GM19025 (cell line): ENCODE measurements around the gene RAB30.

ENCODE experiments used
- ATAC-seq: cut with Tn5 transposase; IDR thresholded peaks from one replicate; pipeline ENCODE4 v1.9.1; 2021; ENCODE audit warnings: mild to moderate bottlenecking, low read depth, moderate library complexity; ENCODE audit not compliant: unreplicated experiment

RAB30 gene

GRCh38 chr11:83071567-83072349 is at the start of gene RAB30:
Gene RAB30 (minus strand): TSS chr11:83071897. CDS start chr11:82997316, 74,581 bp downstream.
- ATAC-seq, result peak; percentile 97

GRCh38 chr11:83120327-83120726 is 48.6 kb upstream of the RAB30 start:
- no peak for ATAC-seq

GRCh38 chr11:83119216-83119615 is 47.5 kb upstream of the RAB30 start:
- no peak for ATAC-seq

DNA sequence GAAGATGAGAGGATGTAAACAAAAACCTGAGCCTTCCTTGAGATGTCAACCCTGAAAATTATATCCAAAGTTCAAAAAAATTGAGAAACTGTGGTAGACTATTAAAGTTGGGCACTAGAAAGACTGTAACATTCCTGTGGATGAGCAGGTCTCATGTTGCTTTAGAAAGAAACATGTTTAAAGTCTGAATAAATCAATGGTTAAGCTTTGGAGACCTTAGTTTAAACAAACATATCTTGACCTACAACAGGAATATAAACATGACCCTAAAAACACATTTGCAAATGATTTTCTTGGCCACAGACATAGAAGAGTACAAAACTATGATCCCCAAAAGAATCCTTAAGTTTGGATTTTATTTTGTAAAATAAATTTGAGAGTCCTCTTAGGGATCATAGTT is 47.1 kb upstream of the RAB30 start:
- no peak for ATAC-seq

- ATAC-seq, result no peak
These were observed 44.4 kb upstream of the RAB30 start for GRCh38 chr11:83116015-83116641.

- ATAC-seq, result no peak
These were observed 43.9 kb upstream of the RAB30 start for GRCh38 chr11:83115551-83115950.

DNA sequence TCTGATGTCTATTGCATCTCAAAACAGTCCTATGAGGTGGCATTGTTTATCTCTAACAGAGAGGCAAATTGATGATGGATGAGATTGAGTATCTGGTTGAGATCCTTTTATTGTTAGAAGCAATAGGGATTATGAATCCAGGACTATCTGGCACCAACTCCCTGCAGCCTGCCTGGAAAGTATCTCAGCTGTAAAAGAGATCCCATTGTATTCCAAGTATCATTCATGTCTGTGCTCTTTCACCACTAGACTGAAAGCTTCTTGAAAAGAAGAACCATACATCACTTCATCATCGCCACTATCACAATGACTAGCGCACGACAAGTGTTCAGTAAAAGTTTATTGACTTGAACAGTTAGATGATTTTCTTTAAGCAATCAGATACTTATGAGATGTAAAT is 43.3 kb upstream of the RAB30 start:
- no peak for ATAC-seq

- no peak for ATAC-seq
These were observed 41.2 kb upstream of the RAB30 start for GRCh38 chr11:83112886-83113285.

- ATAC-seq, result no peak
These were observed 33.5 kb upstream of the RAB30 start for GRCh38 chr11:83105168-83105567.

DNA sequence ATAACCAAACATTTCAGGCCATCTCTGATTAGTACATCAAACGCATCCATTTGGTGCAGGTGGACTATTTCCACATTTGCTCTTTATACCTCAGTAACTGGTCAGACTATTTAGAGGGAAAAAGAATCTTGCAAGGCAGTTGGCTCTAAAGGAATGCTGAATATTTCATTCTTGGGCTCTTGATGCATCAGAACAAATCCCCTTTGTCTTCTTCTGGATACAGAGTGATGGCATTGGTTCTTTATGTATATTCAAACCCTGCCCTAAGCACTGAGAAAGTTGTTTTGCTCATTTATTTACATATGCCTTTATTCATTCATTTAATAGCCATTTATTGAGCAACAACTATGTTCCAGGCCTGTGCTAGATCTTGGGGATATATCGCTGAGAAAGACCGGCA is 31.1 kb upstream of the RAB30 start:
- ATAC-seq, result no peak

DNA sequence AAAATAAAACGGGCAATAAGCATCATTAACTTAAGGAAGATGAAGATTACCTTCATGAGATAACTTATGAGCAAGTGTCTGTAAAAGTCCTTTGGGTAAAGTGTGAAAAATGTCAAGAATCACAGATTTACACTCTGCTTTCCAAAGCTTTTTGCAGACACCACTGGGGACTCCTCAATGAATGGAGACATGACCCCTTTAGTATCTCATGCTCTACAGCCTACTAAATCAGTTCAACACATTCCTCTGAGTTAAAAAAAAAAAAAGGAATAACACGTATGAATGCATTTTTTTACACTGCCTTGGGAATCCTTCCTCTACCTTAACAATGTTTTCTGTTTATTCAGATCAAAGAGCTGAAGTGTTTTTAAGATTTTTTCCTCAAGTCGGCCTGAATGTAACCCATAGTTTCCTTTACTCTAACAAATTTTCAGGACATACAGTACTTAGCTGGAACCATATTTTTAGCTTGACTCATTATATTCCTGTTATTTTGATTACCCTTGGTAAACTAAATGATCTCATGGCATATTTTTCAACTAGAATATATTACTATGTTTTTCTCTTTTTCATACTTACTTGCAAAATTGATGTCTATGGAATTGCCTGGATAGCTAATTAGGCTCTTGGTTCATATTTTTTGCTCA is 25.9 kb upstream of the RAB30 start:
- no peak for ATAC-seq

DNA sequence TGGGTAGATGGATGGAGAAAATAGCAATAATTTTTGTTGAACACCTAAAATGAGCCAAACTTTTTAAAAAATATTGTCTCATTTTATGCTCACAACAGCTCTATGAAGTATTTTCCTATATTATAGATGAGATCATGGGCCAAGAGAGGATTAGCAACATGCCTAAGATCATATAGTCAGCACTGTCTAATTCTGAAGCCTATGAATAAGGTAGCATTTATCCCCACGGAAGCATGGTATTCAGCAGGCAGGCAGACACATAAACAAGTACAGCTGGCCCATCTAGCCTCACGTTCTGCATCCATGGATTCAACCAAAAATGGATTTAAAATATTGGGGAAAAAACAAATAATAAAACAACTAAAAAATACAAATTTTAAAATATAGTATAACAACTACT is 21.9 kb upstream of the RAB30 start:
- no peak for ATAC-seq

- ATAC-seq, result no peak
These were observed 21.0 kb upstream of the RAB30 start for GRCh38 chr11:83092488-83093384.

GRCh38 chr11:83088965-83089364 is 17.3 kb upstream of the RAB30 start:
- no peak for ATAC-seq

- ATAC-seq, result no peak
These were observed 15.3 kb upstream of the RAB30 start for GRCh38 chr11:83087035-83087434.

DNA sequence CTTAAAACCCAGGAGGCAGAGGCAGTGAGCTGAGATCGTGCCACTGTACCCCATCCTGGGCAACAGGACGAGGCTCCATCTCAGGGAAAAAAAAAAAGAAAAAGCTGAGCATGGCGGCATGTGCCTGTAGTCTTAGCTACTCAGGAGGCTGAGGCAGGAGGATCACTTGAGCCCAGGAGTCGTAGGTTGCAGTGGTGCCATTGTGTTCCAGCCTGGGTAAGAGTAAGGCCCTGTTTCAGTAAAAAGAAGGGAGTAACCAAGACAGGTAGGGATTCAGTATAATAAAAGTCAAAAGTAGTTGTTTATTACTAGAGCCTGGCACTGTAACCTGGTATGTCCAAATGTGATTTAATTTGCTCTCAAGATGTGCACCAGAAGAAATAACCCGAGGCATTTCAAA is 8.1 kb upstream of the RAB30 start:
- ATAC-seq, result no peak

DNA sequence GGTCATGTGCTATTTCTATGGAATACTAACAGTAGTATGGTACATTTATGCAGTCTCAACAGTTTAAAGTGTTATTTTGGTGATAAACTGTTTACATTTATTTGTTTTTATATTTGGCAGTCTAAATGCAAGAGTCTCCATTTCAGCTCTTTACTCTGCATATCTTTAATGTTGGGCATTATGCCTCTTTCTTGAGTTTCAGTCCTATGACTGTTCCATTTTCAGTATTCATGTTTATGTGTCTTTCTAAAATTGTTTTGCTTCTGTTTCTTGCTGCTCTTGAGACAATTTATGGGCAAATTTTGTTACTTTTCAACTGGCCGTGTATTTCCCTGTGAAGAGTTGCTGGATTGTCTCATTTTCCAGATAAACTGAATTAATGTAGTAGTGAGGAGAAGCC is 6.6 kb upstream of the RAB30 start:
- ATAC-seq, result no peak

- ATAC-seq, result no peak
These were observed 2.2 kb upstream of the RAB30 start for GRCh38 chr11:83073884-83074283.

DNA sequence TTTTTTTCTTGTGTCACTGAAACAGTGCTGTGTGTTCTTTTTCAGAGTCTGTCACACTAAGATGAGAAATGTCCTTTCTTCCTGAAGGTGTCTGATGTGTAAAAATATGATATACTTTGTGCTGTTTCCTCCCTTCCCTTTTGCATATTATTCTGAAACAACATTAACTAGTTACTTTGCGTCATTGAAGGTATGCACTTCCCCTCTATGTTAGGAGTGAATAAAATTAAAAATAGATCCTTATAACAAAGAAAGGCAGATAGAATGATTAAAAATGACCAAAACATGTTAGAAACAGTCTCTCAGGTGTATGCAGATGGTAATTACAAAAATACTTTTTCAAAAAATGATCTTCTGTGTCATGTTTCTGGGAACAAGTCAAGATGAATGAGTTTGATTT is 1.6 kb upstream of the RAB30 start:
- ATAC-seq, result no peak

DNA sequence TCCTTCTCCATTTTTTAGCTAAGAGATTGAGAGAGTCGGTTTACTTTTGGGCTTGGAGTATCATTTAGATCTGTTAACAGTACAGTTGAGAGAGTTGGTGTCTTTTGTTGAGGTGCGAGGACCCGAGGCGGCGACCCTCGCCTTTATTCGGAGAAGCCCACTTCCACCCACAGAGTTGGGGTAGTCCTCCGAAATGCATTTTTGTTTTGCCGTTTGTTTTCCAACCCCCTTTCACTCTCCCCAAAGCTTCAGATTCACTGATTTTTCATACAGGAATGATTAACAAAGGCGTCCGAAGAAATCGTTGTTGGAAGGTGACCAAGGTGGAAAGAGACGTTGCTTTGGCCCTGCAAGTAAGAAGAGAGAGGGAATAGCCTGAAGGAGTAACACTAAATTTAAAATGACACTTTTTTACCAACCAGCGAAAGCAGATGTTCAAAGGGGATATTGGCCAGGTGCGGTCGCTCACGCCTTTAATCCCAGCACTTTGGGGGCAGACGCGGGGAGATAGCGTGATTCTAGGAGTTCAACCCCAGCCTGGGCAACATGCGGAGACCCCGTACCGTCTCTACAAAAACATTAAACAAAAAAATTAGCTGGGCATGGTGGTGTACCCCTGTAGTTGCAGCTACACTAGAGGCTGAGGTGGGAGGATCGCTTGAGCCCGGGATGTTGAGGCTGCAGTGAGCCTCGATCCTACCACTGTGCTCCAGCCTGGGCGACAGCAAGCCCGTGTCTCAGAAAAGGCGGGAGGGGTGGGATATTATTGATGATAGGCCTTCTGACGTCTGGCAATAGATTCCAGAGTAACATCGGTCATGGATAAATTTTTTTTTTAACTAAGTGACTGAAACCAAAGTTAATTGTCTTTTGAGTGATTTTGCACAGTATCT is 899 bp upstream of the RAB30 start:
- ATAC-seq, result no peak
